ENCODE results near the gene ARHGAP15. TPM values are rescaled to one million over a fixed set of nuclear protein-coding genes. Genes with fewer than 3 reads are reported as not detected.

ARHGAP15 gene
- total and polyA plus RNA-seq, 9 donors: 6.7 to 21.0 (median 9.7) TPM

- Histone ChIP-seq H3K27ac (ENCODE audit: low read length) (no peak overlapping the region), H3K4me1 (ENCODE audit: control insufficient read depth, insufficient read depth, low read length) (no peaks in the 10 kb centered on the region), H3K36me3 (ENCODE audit: control insufficient read depth, insufficient read depth, low read length) (no peaks in the 10 kb centered on the region), H3K4me3 (ENCODE audit: low read length) (no peak overlapping the region), H3K27me3 (ENCODE audit: control insufficient read depth, insufficient read depth, low read length) (no peaks in the 10 kb centered on the region), H3K9me3 (replicated peaks; ENCODE audit: control insufficient read depth, low read depth, low read length) (no peaks in the 10 kb centered on the region)
- DNase-seq: no peak
- no CpG with 5 or more reads among the region's 3 CpGs for WGBS (ENCODE audit: insufficient coverage)
These were observed 57.7 kb downstream of the ARHGAP15 start for GRCh38 chr2:143186876-143187275.

- no peaks in the 10 kb centered on the region for H3K36me3 ChIP-seq (ENCODE audit: control insufficient read depth, insufficient read depth, low read length)
- no peaks in the 10 kb centered on the region for H3K9me3 ChIP-seq (replicated peaks; ENCODE audit: control insufficient read depth, low read depth, low read length)
- no peak overlapping the region for H3K27ac ChIP-seq (ENCODE audit: low read length)
- H3K4me1 ChIP-seq (ENCODE audit: control insufficient read depth, insufficient read depth, low read length): peaks cover 2% of the 10 kb centered on the region
- DNase-seq: no peak
- WGBS (ENCODE audit: insufficient coverage): 100% methylated on average over 2 of the region's 3 CpGs
- H3K4me3 ChIP-seq (ENCODE audit: low read length): no peak overlapping the region
- no peaks in the 10 kb centered on the region for H3K27me3 ChIP-seq (ENCODE audit: control insufficient read depth, insufficient read depth, low read length)
These were observed 61.2 kb downstream of the ARHGAP15 start for GRCh38 chr2:143190431-143190830.

GRCh38 chr2:143192106-143192505 lies 62.9 kb downstream of the ARHGAP15 start:
- 100% methylated on average over 1 of the region's 1 CpG for WGBS (ENCODE audit: insufficient coverage)
- Histone ChIP-seq H3K27ac (ENCODE audit: low read length) (peak overlapping the region; percentile 1), H3K4me3 (ENCODE audit: low read length) (no peak overlapping the region), H3K36me3 (ENCODE audit: control insufficient read depth, insufficient read depth, low read length) (no peaks in the 10 kb centered on the region), H3K9me3 (replicated peaks; ENCODE audit: control insufficient read depth, low read depth, low read length) (no peaks in the 10 kb centered on the region), H3K4me1 (ENCODE audit: control insufficient read depth, insufficient read depth, low read length) (peaks cover 2% of the 10 kb centered on the region), H3K27me3 (ENCODE audit: control insufficient read depth, insufficient read depth, low read length) (no peaks in the 10 kb centered on the region)
- peak; percentile 57 for DNase-seq

- Histone ChIP-seq H3K27me3 (ENCODE audit: control insufficient read depth, insufficient read depth, low read length) (no peaks in the 10 kb centered on the region), H3K27ac (ENCODE audit: low read length) (peak overlapping the region; percentile 65), H3K36me3 (ENCODE audit: control insufficient read depth, insufficient read depth, low read length) (no peaks in the 10 kb centered on the region), H3K4me3 (ENCODE audit: low read length) (no peak overlapping the region), H3K4me1 (ENCODE audit: control insufficient read depth, insufficient read depth, low read length) (peaks cover 2% of the 10 kb centered on the region), H3K9me3 (replicated peaks; ENCODE audit: control insufficient read depth, low read depth, low read length) (no peaks in the 10 kb centered on the region)
- WGBS (ENCODE audit: insufficient coverage): no CpG with 5 or more reads among the region's 1 CpG
- peak; percentile 27 for DNase-seq
These were observed 63.5 kb downstream of the ARHGAP15 start for GRCh38 chr2:143192716-143193115.

DNA sequence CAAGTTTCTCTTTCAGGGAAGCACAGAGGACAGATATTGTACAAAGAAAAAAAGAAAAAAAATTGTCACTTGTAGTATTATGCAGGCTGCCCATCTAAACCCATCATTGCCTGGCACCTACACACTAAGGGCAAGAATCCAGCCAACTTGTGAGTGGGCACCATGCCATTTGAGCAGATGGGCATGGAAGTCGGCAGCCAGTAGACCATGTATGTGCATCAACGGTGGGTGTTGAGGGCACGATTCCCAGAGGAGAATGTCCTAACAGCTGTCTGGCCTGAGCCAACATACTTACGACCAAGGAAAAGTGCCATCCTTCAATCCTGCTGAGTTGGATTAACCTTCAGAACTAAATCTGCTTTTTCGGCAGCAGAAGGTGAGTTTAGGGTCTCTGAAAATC lies 63.9 kb downstream of the ARHGAP15 start:
- H3K4me1 ChIP-seq (ENCODE audit: control insufficient read depth, insufficient read depth, low read length): peaks cover 2% of the 10 kb centered on the region
- WGBS (ENCODE audit: insufficient coverage): 88% methylated on average over 4 of the region's 5 CpGs
- no peaks in the 10 kb centered on the region for H3K27me3 ChIP-seq (ENCODE audit: control insufficient read depth, insufficient read depth, low read length)
- H3K27ac ChIP-seq (ENCODE audit: low read length): peak overlapping the region; percentile 65
- peak; percentile 81 for DNase-seq
- no peaks in the 10 kb centered on the region for H3K36me3 ChIP-seq (ENCODE audit: control insufficient read depth, insufficient read depth, low read length)
- no peak overlapping the region for H3K4me3 ChIP-seq (ENCODE audit: low read length)
- no peaks in the 10 kb centered on the region for H3K9me3 ChIP-seq (replicated peaks; ENCODE audit: control insufficient read depth, low read depth, low read length)

- peaks cover 2% of the 10 kb centered on the region for H3K4me1 ChIP-seq (ENCODE audit: control insufficient read depth, insufficient read depth, low read length)
- no peak overlapping the region for H3K4me3 ChIP-seq (ENCODE audit: low read length)
- H3K9me3 ChIP-seq (replicated peaks; ENCODE audit: control insufficient read depth, low read depth, low read length): no peaks in the 10 kb centered on the region
- H3K36me3 ChIP-seq (ENCODE audit: control insufficient read depth, insufficient read depth, low read length): no peaks in the 10 kb centered on the region
- peak; percentile 4 for DNase-seq
- no peak overlapping the region for H3K27ac ChIP-seq (ENCODE audit: low read length)
- WGBS (ENCODE audit: insufficient coverage): no CpG with 5 or more reads among the region's 4 CpGs
- H3K27me3 ChIP-seq (ENCODE audit: control insufficient read depth, insufficient read depth, low read length): no peaks in the 10 kb centered on the region
These were observed 66.3 kb downstream of the ARHGAP15 start for GRCh38 chr2:143195511-143195910.

GRCh38 chr2:143204062-143204461 lies 74.8 kb downstream of the ARHGAP15 start:
- Histone ChIP-seq H3K27me3 (ENCODE audit: control insufficient read depth, insufficient read depth, low read length) (no peaks in the 10 kb centered on the region), H3K9me3 (replicated peaks; ENCODE audit: control insufficient read depth, low read depth, low read length) (peaks cover 3% of the 10 kb centered on the region), H3K4me1 (ENCODE audit: control insufficient read depth, insufficient read depth, low read length) (no peaks in the 10 kb centered on the region), H3K27ac (ENCODE audit: low read length) (no peak overlapping the region), H3K36me3 (ENCODE audit: control insufficient read depth, insufficient read depth, low read length) (no peaks in the 10 kb centered on the region), H3K4me3 (ENCODE audit: low read length) (no peak overlapping the region)
- 80% methylated on average over 1 of the region's 4 CpGs for WGBS (ENCODE audit: insufficient coverage)
- DNase-seq: no peak

- Histone ChIP-seq H3K4me3 (ENCODE audit: low read length) (no peak overlapping the region), H3K9me3 (replicated peaks; ENCODE audit: control insufficient read depth, low read depth, low read length) (peaks cover 3% of the 10 kb centered on the region), H3K27me3 (ENCODE audit: control insufficient read depth, insufficient read depth, low read length) (no peaks in the 10 kb centered on the region), H3K4me1 (ENCODE audit: control insufficient read depth, insufficient read depth, low read length) (no peaks in the 10 kb centered on the region), H3K27ac (ENCODE audit: low read length) (no peak overlapping the region), H3K36me3 (ENCODE audit: control insufficient read depth, insufficient read depth, low read length) (no peaks in the 10 kb centered on the region)
- WGBS (ENCODE audit: insufficient coverage): no CpG with 5 or more reads among the region's 1 CpG
- DNase-seq: no peak
These were observed 76.0 kb downstream of the ARHGAP15 start for GRCh38 chr2:143205106-143205764.

DNA sequence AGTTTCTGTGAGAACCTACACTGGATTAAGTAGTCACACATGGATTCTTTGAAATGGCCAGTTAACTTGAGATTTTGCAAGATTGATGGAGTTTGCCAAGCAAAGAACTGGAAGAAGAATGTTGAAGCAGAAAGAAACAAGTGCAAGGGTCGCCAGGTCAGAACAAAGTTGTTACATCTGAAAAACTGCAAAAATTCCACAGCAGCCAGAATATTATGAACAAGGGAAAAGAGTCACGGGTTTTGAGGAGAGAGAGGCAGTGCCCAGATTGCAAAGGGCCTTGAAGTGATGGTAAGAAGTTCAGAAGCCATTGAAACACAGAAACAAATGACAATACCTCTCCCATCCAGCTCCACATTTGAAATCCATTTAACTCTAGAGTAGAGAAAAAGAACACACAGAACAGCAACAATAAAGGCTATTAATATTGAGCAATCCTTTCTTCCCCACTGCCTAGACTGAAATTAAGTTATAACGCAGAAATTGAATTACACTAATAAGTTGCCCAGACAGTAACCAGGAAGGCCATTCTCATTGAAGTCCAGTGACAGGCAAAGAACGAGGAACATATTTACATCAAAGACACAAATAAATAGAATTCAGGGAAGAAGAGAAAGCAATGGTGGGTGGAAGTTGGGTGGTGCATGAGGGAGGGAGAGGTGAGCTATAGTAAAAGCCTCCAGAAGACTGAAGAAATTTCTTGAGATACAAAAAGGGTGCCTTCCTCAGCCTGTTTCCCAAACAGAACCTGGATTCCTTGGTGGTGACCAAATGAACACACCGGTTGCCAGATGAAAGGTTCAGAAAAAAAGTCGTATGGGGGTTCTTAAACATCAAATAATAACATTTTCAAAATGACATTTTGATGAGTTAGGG lies 80.6 kb downstream of the ARHGAP15 start:
- no peak overlapping the region for H3K4me3 ChIP-seq (ENCODE audit: low read length)
- H3K36me3 ChIP-seq (ENCODE audit: control insufficient read depth, insufficient read depth, low read length): no peaks in the 10 kb centered on the region
- DNase-seq: no peak
- WGBS (ENCODE audit: insufficient coverage): no CpG with 5 or more reads among the region's 6 CpGs
- no peaks in the 10 kb centered on the region for H3K4me1 ChIP-seq (ENCODE audit: control insufficient read depth, insufficient read depth, low read length)
- no peaks in the 10 kb centered on the region for H3K9me3 ChIP-seq (replicated peaks; ENCODE audit: control insufficient read depth, low read depth, low read length)
- no peaks in the 10 kb centered on the region for H3K27me3 ChIP-seq (ENCODE audit: control insufficient read depth, insufficient read depth, low read length)
- no peak overlapping the region for H3K27ac ChIP-seq (ENCODE audit: low read length)

DNA sequence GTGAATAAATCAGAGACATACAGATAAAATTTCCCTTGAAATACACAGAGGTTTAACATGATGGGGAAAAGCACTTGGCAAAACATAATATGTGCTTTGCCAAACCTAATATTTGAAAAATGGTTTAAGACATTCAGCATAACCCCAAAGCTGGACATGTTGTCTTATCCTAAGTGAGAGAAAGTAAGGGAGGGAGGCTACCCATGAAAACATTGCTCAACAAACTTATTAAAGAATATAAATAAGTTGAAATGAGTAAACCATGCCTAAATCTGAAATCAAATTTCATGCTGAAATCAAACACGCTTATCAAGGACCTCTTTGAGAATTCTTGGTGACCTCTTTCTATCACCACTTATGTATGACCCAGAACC lies 81.2 kb downstream of the ARHGAP15 start:
- Histone ChIP-seq H3K9me3 (replicated peaks; ENCODE audit: control insufficient read depth, low read depth, low read length) (no peaks in the 10 kb centered on the region), H3K36me3 (ENCODE audit: control insufficient read depth, insufficient read depth, low read length) (no peaks in the 10 kb centered on the region), H3K4me3 (ENCODE audit: low read length) (no peak overlapping the region), H3K4me1 (ENCODE audit: control insufficient read depth, insufficient read depth, low read length) (no peaks in the 10 kb centered on the region), H3K27me3 (ENCODE audit: control insufficient read depth, insufficient read depth, low read length) (no peaks in the 10 kb centered on the region), H3K27ac (ENCODE audit: low read length) (no peak overlapping the region)
- DNase-seq: no peak
- WGBS (ENCODE audit: insufficient coverage): no CpG with 5 or more reads among the region's 1 CpG
